OCI-LY3 (cell line): ENCODE measurements around the gene LSM6.

Experiments
- CTCF ChIP-seq: fragments of 200-600, 300-600 bp; sonication (generic); IDR thresholded peaks from 2 replicates; pipeline ENCODE4 v1.5.1; 2014; ENCODE audit warnings: antibody characterized with exemption, low read length, low read depth
- EZH2phosphoT487 ChIP-seq: fragments of 200-600 bp; shearing (Covaris generic); IDR thresholded peaks from 2 replicates; pipeline ENCODE4 v1.6.1; 2018; ENCODE audit warnings: antibody characterized with exemption, mixed run types, low read depth

GRCh38 chr4:146210890-146211289, 35.4 kb downstream of the LSM6 start:
- TF ChIP-seq CTCF (no peak), EZH2phosphoT487 (no peak)
